Measurements from ENCODE around the gene PRCD.
"Not testable (repeated sequence)": the region's sequence is repeated elsewhere in the genome, so short reads cannot be mapped to it uniquely, and the experiment has no call there.

The PRCD gene

GRCh38 chr17:76519048-76519966 lies 20.5 kb upstream of the PRCD start:
- H3K4me3 ChIP-seq (ENCODE audit: low read depth, low read length), result no peak overlapping the region
- no peaks in the 10 kb centered on the region; the same call in 1 of the 2 replicates for H3K4me1 ChIP-seq (ENCODE audit: control insufficient read depth, insufficient read depth, low read length)
- no peaks in the 10 kb centered on the region for H3K36me3 ChIP-seq (ENCODE audit: control insufficient read depth, insufficient read depth, low read length)
- no peak overlapping the region for H3K27ac ChIP-seq (ENCODE audit: low read depth, low read length)
- H3K9ac ChIP-seq (ENCODE audit: low read depth, low read length), result no peak overlapping the region
- H3K9me3 ChIP-seq (ENCODE audit: control insufficient read depth, insufficient read depth, low read length), result no peaks in the 10 kb centered on the region
- peaks cover 6% of the 10 kb centered on the region for H3K27me3 ChIP-seq (ENCODE audit: control insufficient read depth, insufficient read depth, low read length)

GRCh38 chr17:76521262-76521661 lies 18.6 kb upstream of the PRCD start:
- H3K27ac ChIP-seq (ENCODE audit: low read depth, low read length), result no peak overlapping the region
- no peaks in the 10 kb centered on the region for H3K36me3 ChIP-seq (ENCODE audit: control insufficient read depth, insufficient read depth, low read length)
- no peak overlapping the region for H3K9ac ChIP-seq (ENCODE audit: low read depth, low read length)
- peaks cover 6% of the 10 kb centered on the region; the same call in 1 of the 2 replicates for H3K4me1 ChIP-seq (ENCODE audit: control insufficient read depth, insufficient read depth, low read length)
- H3K9me3 ChIP-seq (ENCODE audit: control insufficient read depth, insufficient read depth, low read length), result no peaks in the 10 kb centered on the region
- peaks cover 6% of the 10 kb centered on the region for H3K27me3 ChIP-seq (ENCODE audit: control insufficient read depth, insufficient read depth, low read length)
- H3K4me3 ChIP-seq (ENCODE audit: low read depth, low read length), result no peak overlapping the region

- not testable (repeated sequence) for H3K27me3 ChIP-seq (ENCODE audit: control insufficient read depth, insufficient read depth, low read length); H3K9me3 ChIP-seq (ENCODE audit: control insufficient read depth, insufficient read depth, low read length); H3K27ac ChIP-seq (ENCODE audit: low read depth, low read length); H3K4me3 ChIP-seq (ENCODE audit: low read depth, low read length); H3K9ac ChIP-seq (ENCODE audit: low read depth, low read length); H3K4me1 ChIP-seq (ENCODE audit: control insufficient read depth, insufficient read depth, low read length); H3K36me3 ChIP-seq (ENCODE audit: control insufficient read depth, insufficient read depth, low read length)
Observed at GRCh38 chr17:76521683-76522082, 18.2 kb upstream of the PRCD start.

GRCh38 chr17:76523084-76524037 lies 16.5 kb upstream of the PRCD start:
- Histone ChIP-seq H3K27ac (ENCODE audit: low read depth, low read length) (no peak overlapping the region), H3K36me3 (ENCODE audit: control insufficient read depth, insufficient read depth, low read length) (no peaks in the 10 kb centered on the region), H3K4me1 (ENCODE audit: control insufficient read depth, insufficient read depth, low read length) (peaks cover 6% of the 10 kb centered on the region; the same call in 1 of the 2 replicates), H3K9ac (ENCODE audit: low read depth, low read length) (no peak overlapping the region), H3K27me3 (ENCODE audit: control insufficient read depth, insufficient read depth, low read length) (peaks cover 6% of the 10 kb centered on the region), H3K9me3 (ENCODE audit: control insufficient read depth, insufficient read depth, low read length) (no peaks in the 10 kb centered on the region), H3K4me3 (ENCODE audit: low read depth, low read length) (no peak overlapping the region)

GRCh38 chr17:76524598-76525512 lies 15.0 kb upstream of the PRCD start:
- no peaks in the 10 kb centered on the region for H3K9me3 ChIP-seq (ENCODE audit: control insufficient read depth, insufficient read depth, low read length)
- H3K9ac ChIP-seq (ENCODE audit: low read depth, low read length), result no peak overlapping the region
- H3K4me3 ChIP-seq (ENCODE audit: low read depth, low read length), result no peak overlapping the region
- H3K27me3 ChIP-seq (ENCODE audit: control insufficient read depth, insufficient read depth, low read length), result peaks cover 6% of the 10 kb centered on the region
- H3K36me3 ChIP-seq (ENCODE audit: control insufficient read depth, insufficient read depth, low read length), result no peaks in the 10 kb centered on the region
- H3K27ac ChIP-seq (ENCODE audit: low read depth, low read length), result no peak overlapping the region
- peaks cover 11% of the 10 kb centered on the region for H3K4me1 ChIP-seq (ENCODE audit: control insufficient read depth, insufficient read depth, low read length)

GRCh38 chr17:76525513-76525833 lies 14.4 kb upstream of the PRCD start:
- H3K4me3 ChIP-seq (ENCODE audit: low read depth, low read length); H3K36me3 ChIP-seq (ENCODE audit: control insufficient read depth, insufficient read depth, low read length); H3K27me3 ChIP-seq (ENCODE audit: control insufficient read depth, insufficient read depth, low read length); H3K9ac ChIP-seq (ENCODE audit: low read depth, low read length); H3K9me3 ChIP-seq (ENCODE audit: control insufficient read depth, insufficient read depth, low read length); H3K27ac ChIP-seq (ENCODE audit: low read depth, low read length): not testable (repeated sequence)
- H3K4me1 ChIP-seq (ENCODE audit: control insufficient read depth, insufficient read depth, low read length), result peaks cover 14% of the 10 kb centered on the region

GRCh38 chr17:76527016-76527415 lies 12.8 kb upstream of the PRCD start:
- not testable (repeated sequence) for H3K9ac ChIP-seq (ENCODE audit: low read depth, low read length); H3K4me3 ChIP-seq (ENCODE audit: low read depth, low read length)

GRCh38 chr17:76527430-76528111 lies 12.3 kb upstream of the PRCD start:
- no peak overlapping the region for H3K9ac ChIP-seq (ENCODE audit: low read depth, low read length)
- no peak overlapping the region for H3K27ac ChIP-seq (ENCODE audit: low read depth, low read length)
- H3K9me3 ChIP-seq (ENCODE audit: control insufficient read depth, insufficient read depth, low read length), result no peaks in the 10 kb centered on the region
- H3K4me1 ChIP-seq (ENCODE audit: control insufficient read depth, insufficient read depth, low read length), result peaks cover 14% of the 10 kb centered on the region
- no peak overlapping the region for H3K4me3 ChIP-seq (ENCODE audit: low read depth, low read length)
- peaks cover 6% of the 10 kb centered on the region for H3K27me3 ChIP-seq (ENCODE audit: control insufficient read depth, insufficient read depth, low read length)
- H3K36me3 ChIP-seq (ENCODE audit: control insufficient read depth, insufficient read depth, low read length), result no peaks in the 10 kb centered on the region

More at GRCh38 chr17:76527016-76527415, 12.8 kb upstream of the PRCD start:
- not testable (repeated sequence) for H3K36me3 ChIP-seq (ENCODE audit: control insufficient read depth, insufficient read depth, low read length); H3K27ac ChIP-seq (ENCODE audit: low read depth, low read length); H3K27me3 ChIP-seq (ENCODE audit: control insufficient read depth, insufficient read depth, low read length); H3K9me3 ChIP-seq (ENCODE audit: control insufficient read depth, insufficient read depth, low read length)
- H3K4me1 ChIP-seq (ENCODE audit: control insufficient read depth, insufficient read depth, low read length), result peaks cover 14% of the 10 kb centered on the region

GRCh38 chr17:76528156-76528527 lies 11.7 kb upstream of the PRCD start:
- no peak overlapping the region for H3K4me3 ChIP-seq (ENCODE audit: low read depth, low read length)
- H3K9me3 ChIP-seq (ENCODE audit: control insufficient read depth, insufficient read depth, low read length), result no peaks in the 10 kb centered on the region
- H3K27me3 ChIP-seq (ENCODE audit: control insufficient read depth, insufficient read depth, low read length), result peaks cover 6% of the 10 kb centered on the region
- H3K27ac ChIP-seq (ENCODE audit: low read depth, low read length), result no peak overlapping the region
- peaks cover 14% of the 10 kb centered on the region for H3K4me1 ChIP-seq (ENCODE audit: control insufficient read depth, insufficient read depth, low read length)
- H3K9ac ChIP-seq (ENCODE audit: low read depth, low read length), result no peak overlapping the region
- H3K36me3 ChIP-seq (ENCODE audit: control insufficient read depth, insufficient read depth, low read length), result no peaks in the 10 kb centered on the region
